Epithelial cell of proximal tubule (primary cell): ENCODE data around the gene KCTD15. TPM values are rescaled to one million over a fixed set of nuclear protein-coding genes. Genes with fewer than 3 reads are reported as not detected.

Source experiments
- DNase-seq: peaks from one replicate; pipeline ENCODE4 v3.0.0-alpha.2; 2011; ENCODE audit warnings: low read depth
- H3K4me3 ChIP-seq: 2 replicates; pipeline ENCODE4 v1.5.1; 2011; ENCODE audit warnings: low read depth, mild to moderate bottlenecking, low read length
- CTCF ChIP-seq: conservative IDR thresholded peaks from 2 replicates; pipeline ENCODE4 v1.5.1; 2012; ENCODE audit warnings: low read depth, mild to moderate bottlenecking, low read length
- total RNA-seq: library from RNA; depleted of rRNA; stranded (reverse); fragments of >200 nt; gene quantifications from 2 replicates; pipeline ENCODE4 v1.2.3, GENCODE V29; 2015

Gene KCTD15
- total RNA-seq, 1 donor from 2014 or later: 22.4 TPM

GRCh38 chr19:33801411-33801810 lies 4.7 kb downstream of the KCTD15 start:
- no peak for TF ChIP-seq CTCF
- no peak overlapping the region for H3K4me3 ChIP-seq
- DNase-seq: no peak

- H3K4me3 ChIP-seq: no peak overlapping the region
- TF ChIP-seq CTCF: no peak
- no peak for DNase-seq
Measured at GRCh38 chr19:33802001-33802400, 5.3 kb downstream of the KCTD15 start.

GRCh38 chr19:33802801-33803200 lies 6.1 kb downstream of the KCTD15 start:
- no peak overlapping the region for H3K4me3 ChIP-seq
- no peak for TF ChIP-seq CTCF
- no peak for DNase-seq

GRCh38 chr19:33803383-33803782 lies 6.7 kb downstream of the KCTD15 start:
- no peak for DNase-seq
- TF ChIP-seq CTCF: no peak
- H3K4me3 ChIP-seq: no peak overlapping the region

GRCh38 chr19:33804021-33804799 lies 7.5 kb downstream of the KCTD15 start:
- no peak overlapping the region for H3K4me3 ChIP-seq
- peak; percentile 36 for DNase-seq
- TF ChIP-seq CTCF: no peak

GRCh38 chr19:33805313-33805712 lies 8.6 kb downstream of the KCTD15 start:
- no peak for TF ChIP-seq CTCF
- DNase-seq: no peak
- H3K4me3 ChIP-seq: no peak overlapping the region

GRCh38 chr19:33805840-33806433 lies 9.3 kb downstream of the KCTD15 start:
- H3K4me3 ChIP-seq: no peak overlapping the region
- DNase-seq: no peak
- TF ChIP-seq CTCF: no peak
